ENCODE results near the gene NT5C2.

GRCh38 chr10:103114876-103115275, 78.2 kb downstream of the NT5C2 start:
- TF ChIP-seq CTCF (IDR thresholded peaks at IDR 0.05 in 8 of 11, conservative IDR thresholded peaks at IDR 0.05 in 3 of 11): no peak
- TF ChIP-seq POLR2A (IDR thresholded peaks at IDR 0.05): no peak
